ENCODE data around the gene CWC27.
"Not testable (repeated sequence)": the region's sequence is repeated elsewhere in the genome, so short reads cannot be mapped to it uniquely, and the experiment has no call there.

Gene CWC27

GRCh38 chr5:64786372-64786771, 17.6 kb downstream of the CWC27 start:
- in situ Hi-C loops (cut with MboI; ENCODE audit: low sequenced_read_pairs) = no loop called here

GRCh38 chr5:64788156-64788555, 19.4 kb downstream of the CWC27 start:
- in situ Hi-C loops (cut with MboI; ENCODE audit: low sequenced_read_pairs) = no loop called here

GRCh38 chr5:64789457-64789856, 20.7 kb downstream of the CWC27 start:
- in situ Hi-C loops (cut with MboI; ENCODE audit: low sequenced_read_pairs) = no loop called here

GRCh38 chr5:64790210-64790609, 21.5 kb downstream of the CWC27 start:
- in situ Hi-C loops (cut with MboI; ENCODE audit: low sequenced_read_pairs) = no loop called here

GRCh38 chr5:64792469-64792868, 23.7 kb downstream of the CWC27 start:
- in situ Hi-C loops (cut with MboI; ENCODE audit: low sequenced_read_pairs) = no loop called here

- in situ Hi-C loops (cut with MboI; ENCODE audit: low sequenced_read_pairs) = no loop called here
Measured at GRCh38 chr5:64794053-64794770, 25.5 kb downstream of the CWC27 start.

- in situ Hi-C loops (cut with MboI; ENCODE audit: low sequenced_read_pairs) = no loop called here
Measured at GRCh38 chr5:64796301-64796700, 27.6 kb downstream of the CWC27 start.

- in situ Hi-C loops (cut with MboI; ENCODE audit: low sequenced_read_pairs) = no loop called here
Measured at GRCh38 chr5:64800926-64801325, 32.2 kb downstream of the CWC27 start.

- in situ Hi-C loops (cut with MboI; ENCODE audit: low sequenced_read_pairs) = no loop called here
Measured at GRCh38 chr5:64806537-64806936, 37.8 kb downstream of the CWC27 start.

GRCh38 chr5:64807520-64807919, 38.8 kb downstream of the CWC27 start:
- in situ Hi-C loops (cut with MboI; ENCODE audit: low sequenced_read_pairs) = no loop called here

GRCh38 chr5:64811050-64811640, 42.4 kb downstream of the CWC27 start:
- in situ Hi-C loops (cut with MboI; ENCODE audit: low sequenced_read_pairs) = no loop called here

GRCh38 chr5:64814073-64814472, 45.3 kb downstream of the CWC27 start:
- in situ Hi-C loops (cut with MboI; ENCODE audit: low sequenced_read_pairs) = no loop called here

- in situ Hi-C loops (cut with MboI; ENCODE audit: low sequenced_read_pairs) = no loop called here
Measured at GRCh38 chr5:64818245-64818644, 49.5 kb downstream of the CWC27 start.

GRCh38 chr5:64819345-64819744, 50.6 kb downstream of the CWC27 start:
- in situ Hi-C loops (cut with MboI; ENCODE audit: low sequenced_read_pairs) = not testable (repeated sequence)

- in situ Hi-C loops (cut with MboI; ENCODE audit: low sequenced_read_pairs) = no loop called here
Measured at GRCh38 chr5:64822320-64822719, 53.6 kb downstream of the CWC27 start.

- in situ Hi-C loops (cut with MboI; ENCODE audit: low sequenced_read_pairs) = no loop called here
Measured at GRCh38 chr5:64826541-64826940, 57.8 kb downstream of the CWC27 start.

GRCh38 chr5:64827703-64828102, 59.0 kb downstream of the CWC27 start:
- in situ Hi-C loops (cut with MboI; ENCODE audit: low sequenced_read_pairs) = no loop called here

- in situ Hi-C loops (cut with MboI; ENCODE audit: low sequenced_read_pairs) = not testable (repeated sequence)
Measured at GRCh38 chr5:64830650-64831049, 61.9 kb downstream of the CWC27 start.

- in situ Hi-C loops (cut with MboI; ENCODE audit: low sequenced_read_pairs) = no loop called here
Measured at GRCh38 chr5:64831996-64832395, 63.3 kb downstream of the CWC27 start.

GRCh38 chr5:64834037-64834436, 65.3 kb downstream of the CWC27 start:
- in situ Hi-C loops (cut with MboI; ENCODE audit: low sequenced_read_pairs) = no loop called here

- in situ Hi-C loops (cut with MboI; ENCODE audit: low sequenced_read_pairs) = no loop called here
Measured at GRCh38 chr5:64834611-64835010, 65.9 kb downstream of the CWC27 start.

GRCh38 chr5:64835266-64835665, 66.5 kb downstream of the CWC27 start:
- in situ Hi-C loops (cut with MboI; ENCODE audit: low sequenced_read_pairs) = no loop called here
